Heart left ventricle (tissue), 16 donors: ENCODE measurements around the gene TSKU. TPM values are rescaled to one million over a fixed set of nuclear protein-coding genes. Genes with fewer than 3 reads are reported as not detected.

Experiments used
- ATAC-seq, 4 donors: fragments of 200-7000 bp; cut with Tn5 transposase; one replicate each; pipeline ENCODE4 v1.9.1; 2020 to 2022; ENCODE audit warnings: moderate library complexity in 4 of 4, mild to moderate bottlenecking in 3 of 4, moderate number of reproducible peaks in 1 of 4
- DNase-seq, 5 donors: peaks; one replicate each; pipeline ENCODE4 v3.0.0-alpha.2; 2020
- H3K27ac ChIP-seq, 12 donors: fragments of 200-600 bp; sonication (generic) in 4 of 12; one replicate each; pipeline versions ENCODE4 v1.5.0 to v1.8.0; 2016 to 2022; ENCODE audit warnings: mild to moderate bottlenecking in 2 of 12
- H3K27me3 ChIP-seq, 9 donors: fragments of 200-600 bp; sonication (generic) in 2 of 9; one replicate each; pipeline versions ENCODE4 v1.5.1 to v1.8.0; 2016 to 2022; ENCODE audit warnings: mild to moderate bottlenecking in 3 of 9
- H3K36me3 ChIP-seq, 9 donors: fragments of 200-600 bp; sonication (generic) in 2 of 9; one replicate each; pipeline versions ENCODE4 v1.5.0 to v1.8.0; 2018 to 2022; ENCODE audit warnings: mild to moderate bottlenecking in 2 of 9
- H3K4me1 ChIP-seq, 12 donors: fragments of 200-600 bp; sonication (generic) in 4 of 12; one replicate each; pipeline versions ENCODE4 v1.5.0 to v1.8.0; 2016 to 2022; ENCODE audit warnings: mild to moderate bottlenecking in 3 of 12
- H3K4me3 ChIP-seq, 12 donors: fragments of 200-600 bp; sonication (generic) in 4 of 12; one replicate each; pipeline versions ENCODE4 v1.5.0 to v1.8.0; 2017 to 2022; ENCODE audit warnings: mild to moderate bottlenecking in 9 of 12, moderate library complexity in 4 of 12
- H3K9me3 ChIP-seq, 12 donors: fragments of 200-600 bp; sonication (generic) in 4 of 12; one replicate each; pipeline versions ENCODE4 v1.5.0 to v1.8.0; 2016 to 2022; ENCODE audit warnings: mild to moderate bottlenecking in 1 of 12
- POLR2A ChIP-seq, 2 donors: fragments of 450-650 bp; IDR thresholded peaks; one replicate each; pipeline ENCODE4 v1.6.1; 2017; ENCODE audit warnings: antibody characterized with exemption in 2 of 2, mild to moderate bottlenecking in 2 of 2, moderate library complexity in 2 of 2
- WGBS, 4 donors: extraction: QIAGEN DNeasy Blood & Tissue Kit in 2 of 4; methylation state at CpG; one replicate each; pipeline versions ENCODE4 v1.1.5 to v1.1.7; 2013 to 2018; 5-methylcytosine and 5-hydroxymethylcytosine counted together
- intact Hi-C, 10 donors: fragments of 100-400 bp; cut with DNase I; formaldehyde crosslinking; loops; one replicate each; pipeline versions ENCODE4 v1.11.1 to v1.14.2; 2022
- polyA plus RNA-seq, 2 donors: library from polyadenylated mRNA; stranded (reverse); fragments of 200-250 nt; gene quantifications; one replicate each; pipeline ENCODE4 v1.2.3, GENCODE V29; 2013
- total RNA-seq, 9 donors: library from RNA; depleted of rRNA in 2 of 9; stranded (reverse); fragments of >200 nt in 2 of 9; fragmentation: NEBNext Ultra II Directional in 3 of 9; extraction: Animal tissue kit (Norgen Biotek cat#: 25700) in 3 of 9; gene quantifications; one replicate each; pipeline versions ENCODE4 v1.1.0 to v1.2.4, GENCODE V29; 2016 to 2023
- TF ChIP-seq, protein P1 (sequence below), 12 donors: fragments of 200-600 bp; sonication (generic) in 4 of 12; IDR thresholded peaks; one replicate each; pipeline versions ENCODE4 v1.5.0 to v1.8.0; 2018 to 2022; ENCODE audit warnings: antibody characterized with exemption in 12 of 12, mild to moderate bottlenecking in 5 of 12
- donor health status: ischemic (EF 13 %, LVEDD 7.1; RV severe dilation, severe dysfunction).
- donor health status: healthy with polysubstance abuse.
- donor health status: DM: no; HTN: yes; CAD: no.
- donor health status: DM: no; HTN: no; CAD: no.
- donor health status: ischemic (EF 25% LVEDD 6.9; RV normal size, moderate dysfunction).
- donor health status: ischemic (EF 25% LVEDD 5.7; RV mildly dilated, moderate dysfunction).
- donor health status: healthy.
- donor health status: DM: yes; HTN: yes; CAD: no.
- donor health status: ischemic (EF 35%, LVEDD 5.7; RV mildly dilated, moderate dysfunction).
- donor health status: nonischemic (EF 11% LVEDD 7.7; RV severe dilation, severe dysfunction).
- donor health status: DM: yes; HTN: yes; CAD: no.
- donor health status: PGD.
- donor health status: ischemic (EF 29% LVEDD 5.4; RV normal size, mild dysfunction).
- donor health status: nonischemic (EF 23%, LVEDD 6.1; RV moderate dilation, normal function).

Gene TSKU
- total and polyA plus RNA-seq, 11 donors, result 4.5 to 39.8 (median 11.2) TPM

DNA sequence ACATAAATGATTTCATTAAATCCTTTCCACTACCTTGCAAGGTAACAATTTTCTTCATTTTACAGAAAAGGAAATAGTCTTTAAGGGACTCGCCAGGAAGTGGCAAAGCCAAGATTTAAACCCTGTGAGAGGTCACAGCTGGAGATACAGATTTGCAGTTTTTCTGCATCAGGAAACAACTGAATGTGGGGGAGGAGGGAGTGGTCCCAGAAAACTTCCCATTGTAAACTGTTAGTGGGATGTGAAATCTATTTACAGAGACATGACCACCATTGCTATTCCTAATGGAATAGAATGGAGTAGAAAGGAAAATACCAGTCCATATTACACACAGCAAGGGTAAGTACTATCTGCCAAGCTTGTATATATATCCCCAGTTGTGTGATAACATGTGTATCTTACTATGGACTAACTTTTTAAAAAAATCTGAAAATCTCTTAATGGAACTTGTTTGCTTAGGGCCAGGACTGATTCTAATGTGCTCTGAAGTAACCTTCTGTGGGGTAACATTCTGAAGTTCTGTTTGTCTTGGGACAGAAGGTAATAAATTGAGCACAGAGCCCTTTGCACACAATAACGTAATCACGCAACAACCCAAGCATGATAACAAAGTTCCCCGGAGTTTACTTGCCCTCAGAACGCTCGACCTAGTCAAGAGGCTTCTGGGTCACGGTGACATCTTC is 10.9 kb upstream of the TSKU start:
- Histone ChIP-seq H3K9me3 (peaks cover 0 to 22% (median 10%) of the 10 kb centered on the region in 12 donors), H3K4me3 (no peak overlapping the region), H3K36me3 (no peaks in the 10 kb centered on the region), H3K27ac (peak overlapping the region in 11 of 12 donors; percentile 3 to 72 (median 39)), H3K4me1 (peaks cover 8 to 72% (median 58%) of the 10 kb centered on the region in 12 donors), H3K27me3 (no peaks in the 10 kb centered on the region)
- intact Hi-C loops, result no loop called here
- no peak for TF ChIP-seq POLR2A (IDR thresholded peaks at IDR 0.05)
- TF ChIP-seq, protein P1, sequence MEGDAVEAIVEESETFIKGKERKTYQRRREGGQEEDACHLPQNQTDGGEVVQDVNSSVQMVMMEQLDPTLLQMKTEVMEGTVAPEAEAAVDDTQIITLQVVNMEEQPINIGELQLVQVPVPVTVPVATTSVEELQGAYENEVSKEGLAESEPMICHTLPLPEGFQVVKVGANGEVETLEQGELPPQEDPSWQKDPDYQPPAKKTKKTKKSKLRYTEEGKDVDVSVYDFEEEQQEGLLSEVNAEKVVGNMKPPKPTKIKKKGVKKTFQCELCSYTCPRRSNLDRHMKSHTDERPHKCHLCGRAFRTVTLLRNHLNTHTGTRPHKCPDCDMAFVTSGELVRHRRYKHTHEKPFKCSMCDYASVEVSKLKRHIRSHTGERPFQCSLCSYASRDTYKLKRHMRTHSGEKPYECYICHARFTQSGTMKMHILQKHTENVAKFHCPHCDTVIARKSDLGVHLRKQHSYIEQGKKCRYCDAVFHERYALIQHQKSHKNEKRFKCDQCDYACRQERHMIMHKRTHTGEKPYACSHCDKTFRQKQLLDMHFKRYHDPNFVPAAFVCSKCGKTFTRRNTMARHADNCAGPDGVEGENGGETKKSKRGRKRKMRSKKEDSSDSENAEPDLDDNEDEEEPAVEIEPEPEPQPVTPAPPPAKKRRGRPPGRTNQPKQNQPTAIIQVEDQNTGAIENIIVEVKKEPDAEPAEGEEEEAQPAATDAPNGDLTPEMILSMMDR (IDR thresholded peaks at IDR 0.05), result no peak
- ATAC-seq, result peak in 2 of 4 donors; percentile 17 to 26
- DNase-seq, result peak in 1 of 5 donors; percentile 53
- 30 to 58% (median 45%) methylated on average over 7 of the region's 7 CpGs for WGBS, 4 donors

DNA sequence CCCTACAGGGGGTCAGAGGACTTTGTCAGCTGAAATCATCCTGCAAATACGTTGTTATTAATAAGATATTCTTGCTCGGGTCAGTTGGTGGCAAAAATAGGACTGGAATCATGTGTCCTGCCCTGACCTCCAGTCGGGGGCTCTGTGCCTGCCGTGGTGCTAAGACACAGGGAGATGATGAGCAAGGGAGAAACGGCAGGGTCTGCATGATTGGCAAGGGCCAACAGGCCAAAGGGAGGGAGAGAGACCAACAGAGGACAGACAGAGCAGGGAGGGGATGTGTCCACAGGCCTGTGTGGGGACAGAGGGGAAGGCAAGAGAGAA is 10.4 kb upstream of the TSKU start:
- TF ChIP-seq POLR2A (IDR thresholded peaks at IDR 0.05), result no peak
- TF ChIP-seq, protein P1 (IDR thresholded peaks at IDR 0.05), result no peak
- Histone ChIP-seq H3K36me3 (no peaks in the 10 kb centered on the region), H3K9me3 (peaks cover 0 to 26% (median 10%) of the 10 kb centered on the region in 12 donors), H3K4me1 (peaks cover 8 to 67% (median 54%) of the 10 kb centered on the region in 12 donors), H3K27me3 (no peaks in the 10 kb centered on the region), H3K4me3 (no peak overlapping the region), H3K27ac (peak overlapping the region; percentile 3 to 72 (median 36))
- ATAC-seq, result no peak
- no peak for DNase-seq
- intact Hi-C loops, result no loop called here
- WGBS, 4 donors, result 31 to 36% (median 33%) methylated on average over 5 of the region's 5 CpGs

DNA sequence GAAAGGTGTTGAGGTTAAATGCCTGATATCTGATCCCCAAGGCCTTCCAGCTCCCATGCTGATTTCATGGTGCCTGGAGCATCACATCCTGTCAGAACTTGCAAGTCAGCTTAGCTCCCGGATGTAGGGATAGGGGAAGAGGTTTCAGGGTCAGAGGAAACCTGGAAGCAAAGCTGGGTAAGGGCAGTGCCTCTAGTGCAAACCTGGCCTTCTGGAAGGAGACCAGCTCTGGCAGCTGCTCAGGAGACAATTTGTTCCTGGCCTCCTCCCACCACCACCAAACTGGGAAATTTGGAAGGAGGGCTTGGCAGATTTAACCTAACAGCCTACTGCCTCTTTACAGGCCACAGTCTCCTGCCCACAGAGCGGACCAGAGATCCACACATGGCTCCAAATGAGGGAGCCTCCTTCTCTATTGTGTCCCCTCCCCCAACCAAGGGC is 9.2 kb upstream of the TSKU start:
- H3K27me3 ChIP-seq, result no peaks in the 10 kb centered on the region
- no peak for TF ChIP-seq POLR2A (IDR thresholded peaks at IDR 0.05)
- TF ChIP-seq, protein P1 (IDR thresholded peaks at IDR 0.05), result no peak
- H3K27ac ChIP-seq, result peak overlapping the region in 9 of 12 donors; percentile 31 to 72 (median 48)
- H3K4me3 ChIP-seq, result no peak overlapping the region
- peaks cover 1 to 55% (median 43%) of the 10 kb centered on the region in 12 donors for H3K4me1 ChIP-seq
- intact Hi-C loops, result no loop called here
- H3K9me3 ChIP-seq, result peaks cover 0 to 26% (median 10%) of the 10 kb centered on the region in 12 donors
- DNase-seq (peak in 3 of 5 donors; percentile 29 to 78 (median 71)), ATAC-seq (peak; percentile 73 to 81 (median 78))
- WGBS, 4 donors, result 33 to 46% (median 39%) methylated on average over 2 of the region's 2 CpGs
- H3K36me3 ChIP-seq, result no peaks in the 10 kb centered on the region

GRCh38 chr11:76776472-76776871 is 6.7 kb upstream of the TSKU start:
- no peak for ATAC-seq
- H3K27ac ChIP-seq, result no peak overlapping the region
- peaks cover 0 to 44% (median 32%) of the 10 kb centered on the region in 12 donors for H3K4me1 ChIP-seq
- no peak for TF ChIP-seq POLR2A (IDR thresholded peaks at IDR 0.05)
- H3K36me3 ChIP-seq, result no peaks in the 10 kb centered on the region
- no peak for DNase-seq
- WGBS, 4 donors, result 93 to 96% (median 95%) methylated on average over 3 of the region's 3 CpGs
- H3K27me3 ChIP-seq, result no peaks in the 10 kb centered on the region
- peaks cover 0 to 26% (median 10%) of the 10 kb centered on the region in 12 donors for H3K9me3 ChIP-seq
- no peak overlapping the region for H3K4me3 ChIP-seq
- intact Hi-C loops, result no loop called here
